Stimulated activated CD4-positive, alpha-beta T cell treated with anti-CD3 and anti-CD28 coated beads, Interleukin-15, amount 100 ng/mL, for 1 hour (primary cell): Measurements from ENCODE around the gene IL5.
"Not testable (repeated sequence)": the region's sequence is repeated elsewhere in the genome, so short reads cannot be mapped to it uniquely, and the experiment has no call there.

Source experiments
- DNase-seq, 2 donors: peaks; one replicate each; pipeline ENCODE4 v3.0.0-alpha.2; 2020; ENCODE audit warnings: low read depth in 1 of 2, low spot score in 1 of 2

The IL5 gene

GRCh38 chr5:132530946-132531345 is 12.4 kb downstream of the IL5 start:
- no peak for DNase-seq

DNA sequence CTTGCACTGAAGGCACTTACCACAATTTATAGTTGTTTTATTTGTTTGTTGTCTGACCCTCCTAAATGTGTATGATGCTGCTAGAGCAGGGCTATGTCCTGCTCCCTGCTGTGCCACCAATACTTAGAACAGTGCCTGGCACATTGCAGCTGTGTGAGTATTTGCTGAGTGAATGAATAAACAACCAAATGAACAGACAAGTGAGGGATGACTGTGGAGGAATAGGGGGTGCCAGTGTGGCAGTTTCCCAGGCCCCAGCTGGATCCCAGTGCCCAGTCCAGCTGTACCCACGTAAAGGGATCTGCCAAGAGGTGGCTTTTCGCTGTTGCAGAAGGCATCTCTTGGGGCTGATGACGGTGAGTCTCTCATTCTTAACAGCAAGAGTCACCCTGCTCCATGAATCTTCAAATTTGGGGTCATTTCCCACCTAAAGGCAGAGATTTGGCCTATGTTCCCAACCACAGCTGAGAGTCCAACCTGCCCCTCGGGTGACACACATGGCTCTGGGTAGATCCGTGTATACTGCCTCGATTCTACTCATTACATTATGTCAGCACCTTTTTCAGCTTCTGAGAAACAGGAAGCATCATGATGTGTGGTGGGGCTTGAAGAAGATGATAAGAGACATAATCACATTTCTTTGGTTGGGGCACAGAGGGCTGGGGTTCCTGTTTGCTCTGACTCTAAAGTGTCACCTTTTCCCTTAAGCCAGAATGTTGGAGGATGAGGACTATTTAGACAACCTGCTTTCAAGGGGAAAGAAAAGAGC is 14.3 kb downstream of the IL5 start:
- no peak for DNase-seq

- DNase-seq = no peak
These were observed 15.3 kb downstream of the IL5 start for GRCh38 chr5:132528021-132528420.

DNA sequence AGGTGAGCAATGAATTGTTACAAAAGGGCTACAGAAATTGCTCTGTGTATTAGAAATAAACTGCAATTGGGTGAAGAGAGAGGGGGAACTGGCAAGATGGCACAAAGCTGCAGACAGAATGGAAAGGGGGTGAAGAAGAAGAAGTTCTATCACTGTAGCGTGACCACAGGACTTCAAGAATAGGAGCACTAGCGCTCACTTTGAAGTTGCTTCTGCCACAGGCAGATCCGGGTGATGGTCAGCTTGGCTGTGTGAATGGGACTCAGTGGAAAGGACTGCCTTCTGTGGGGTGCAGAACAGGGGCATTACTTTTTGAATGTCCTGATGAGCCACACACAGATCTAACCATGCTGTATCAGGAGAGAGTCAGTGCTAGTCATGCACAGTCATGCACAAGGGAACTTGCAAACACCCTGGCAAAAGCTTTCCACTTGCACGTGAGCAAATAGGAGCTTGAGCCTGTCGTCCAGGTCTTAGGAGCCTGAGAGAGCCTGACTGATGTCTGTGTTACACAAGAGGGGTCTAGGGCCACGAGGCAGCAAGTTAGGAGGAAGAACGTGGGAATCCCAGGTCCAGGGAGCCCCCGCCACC is 16.3 kb downstream of the IL5 start:
- no peak for DNase-seq

GRCh38 chr5:132526290-132526973 is 16.9 kb downstream of the IL5 start:
- DNase-seq = no peak

GRCh38 chr5:132525299-132525724 is 18.0 kb downstream of the IL5 start:
- DNase-seq = no peak

- not testable (repeated sequence) for DNase-seq
These were observed 18.4 kb downstream of the IL5 start for GRCh38 chr5:132524877-132525276.

DNA sequence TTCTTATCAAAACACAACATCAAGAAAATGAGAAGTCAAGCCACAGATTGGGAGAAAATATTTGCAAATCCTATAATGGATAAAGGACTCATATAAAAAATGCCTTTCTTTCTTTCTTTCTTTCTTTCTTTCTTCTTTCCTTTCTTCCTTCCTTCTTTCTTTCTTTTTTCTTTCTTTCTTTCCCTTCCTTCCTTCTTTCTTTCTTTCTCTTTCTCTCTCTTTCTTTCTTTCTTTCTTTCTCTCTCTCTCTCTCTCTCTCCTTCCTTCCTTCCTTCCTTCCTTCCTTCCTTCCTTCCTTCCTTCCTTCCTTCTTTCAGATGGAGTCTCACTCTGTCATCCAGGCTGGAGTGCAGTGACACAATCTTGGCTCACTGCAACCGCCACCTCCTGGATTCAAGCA is 21.3 kb downstream of the IL5 start:
- not testable (repeated sequence) for DNase-seq

GRCh38 chr5:132513618-132514336 is 29.5 kb downstream of the IL5 start:
- not testable (repeated sequence) for DNase-seq

- DNase-seq = no peak
These were observed 33.2 kb downstream of the IL5 start for GRCh38 chr5:132510076-132510475.

- DNase-seq = no peak
These were observed 37.1 kb downstream of the IL5 start for GRCh38 chr5:132506094-132506692.

DNA sequence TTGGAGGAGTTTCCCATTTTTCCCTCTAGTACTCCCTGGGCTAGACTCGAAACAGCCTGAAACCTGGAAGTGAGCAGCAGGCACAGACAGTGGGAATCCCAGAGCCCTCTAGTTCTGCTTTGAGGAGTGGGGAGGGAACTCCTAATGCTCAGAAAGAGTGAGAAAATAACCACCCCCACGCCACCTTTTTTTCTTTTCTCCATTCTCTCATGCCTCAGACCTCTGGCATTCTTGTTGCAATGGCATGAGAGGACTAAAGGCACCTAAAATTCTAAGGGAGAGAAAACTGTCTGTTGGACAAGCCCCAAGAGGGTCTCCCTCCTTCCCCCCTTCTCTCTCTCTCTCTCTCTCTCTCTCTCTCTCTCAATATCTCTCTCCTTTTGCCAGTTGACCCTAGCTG is 37.7 kb downstream of the IL5 start:
- no peak for DNase-seq

DNA sequence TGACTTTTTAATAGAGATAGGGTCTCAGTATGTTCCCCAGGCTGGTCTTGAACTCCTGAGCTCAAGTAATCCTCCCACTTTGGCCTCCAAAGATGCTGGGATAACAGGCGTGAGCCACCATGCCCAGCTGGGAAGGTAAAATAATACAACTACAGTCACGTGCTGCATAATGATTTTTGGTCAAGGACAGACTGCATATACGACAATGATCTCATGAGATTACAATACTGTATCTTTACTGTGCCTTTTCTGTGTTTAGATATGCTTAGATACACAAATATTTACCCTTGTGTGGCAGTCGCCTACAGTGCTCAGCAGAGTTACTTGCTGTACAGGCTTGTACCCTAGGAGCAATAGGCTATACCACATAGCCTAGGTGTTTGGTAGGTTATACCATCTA is 38.6 kb downstream of the IL5 start:
- no peak for DNase-seq

- DNase-seq = no peak
These were observed 40.1 kb downstream of the IL5 start for GRCh38 chr5:132503244-132503643.

- DNase-seq = no peak
These were observed 41.1 kb downstream of the IL5 start for GRCh38 chr5:132501961-132502931.

DNA sequence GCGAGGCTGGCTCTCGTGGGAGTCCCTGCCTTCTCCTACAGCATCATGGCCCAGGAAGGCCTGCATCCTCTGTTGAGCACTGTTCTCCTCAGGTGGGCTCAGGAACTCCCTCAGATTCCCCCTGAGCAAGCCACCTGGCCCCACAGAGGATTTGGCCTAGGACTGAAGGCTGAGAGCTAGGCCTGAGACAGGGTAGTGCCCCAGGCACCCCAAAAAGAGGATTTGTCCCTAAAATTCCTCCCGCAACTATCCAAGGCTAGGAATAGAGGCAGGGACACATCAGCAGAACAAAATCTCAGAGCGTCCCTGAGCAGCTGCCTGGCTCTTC is 41.7 kb downstream of the IL5 start:
- no peak for DNase-seq

DNA sequence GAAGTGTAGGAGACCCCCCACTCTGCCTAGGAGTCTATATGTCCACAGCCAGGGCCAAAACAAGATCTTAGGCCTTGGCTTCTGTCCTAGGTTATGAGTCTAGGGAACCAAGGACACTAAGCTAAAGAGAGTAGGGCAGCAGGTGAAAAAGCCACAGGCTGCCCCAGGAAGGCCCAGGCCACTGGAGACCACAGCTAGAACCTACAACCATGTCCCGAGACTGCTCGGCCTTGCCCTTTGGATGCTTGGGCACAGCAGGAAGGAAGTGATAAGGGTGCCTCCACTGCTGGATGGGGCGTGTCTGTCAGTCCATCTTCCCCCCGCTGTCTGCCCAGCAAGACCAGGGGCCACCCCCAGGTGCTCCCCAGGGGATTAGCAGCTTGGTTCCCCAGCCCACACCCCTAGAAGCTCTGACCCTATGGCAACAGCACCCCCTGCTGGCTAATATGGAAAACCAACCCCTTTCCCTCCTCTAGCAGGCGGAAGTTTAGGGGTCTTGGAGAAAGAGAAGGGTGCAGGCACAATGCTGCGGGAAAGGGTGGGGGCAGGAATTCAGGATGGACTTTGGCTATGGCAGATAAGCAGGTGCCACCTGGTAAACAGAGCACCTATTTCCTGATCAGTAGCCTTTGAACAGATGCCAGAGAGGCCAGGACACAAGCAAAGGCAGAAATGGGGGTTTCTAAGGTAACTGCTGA is 42.2 kb downstream of the IL5 start:
- peak in 1 of 2 donors; percentile 54 for DNase-seq

DNA sequence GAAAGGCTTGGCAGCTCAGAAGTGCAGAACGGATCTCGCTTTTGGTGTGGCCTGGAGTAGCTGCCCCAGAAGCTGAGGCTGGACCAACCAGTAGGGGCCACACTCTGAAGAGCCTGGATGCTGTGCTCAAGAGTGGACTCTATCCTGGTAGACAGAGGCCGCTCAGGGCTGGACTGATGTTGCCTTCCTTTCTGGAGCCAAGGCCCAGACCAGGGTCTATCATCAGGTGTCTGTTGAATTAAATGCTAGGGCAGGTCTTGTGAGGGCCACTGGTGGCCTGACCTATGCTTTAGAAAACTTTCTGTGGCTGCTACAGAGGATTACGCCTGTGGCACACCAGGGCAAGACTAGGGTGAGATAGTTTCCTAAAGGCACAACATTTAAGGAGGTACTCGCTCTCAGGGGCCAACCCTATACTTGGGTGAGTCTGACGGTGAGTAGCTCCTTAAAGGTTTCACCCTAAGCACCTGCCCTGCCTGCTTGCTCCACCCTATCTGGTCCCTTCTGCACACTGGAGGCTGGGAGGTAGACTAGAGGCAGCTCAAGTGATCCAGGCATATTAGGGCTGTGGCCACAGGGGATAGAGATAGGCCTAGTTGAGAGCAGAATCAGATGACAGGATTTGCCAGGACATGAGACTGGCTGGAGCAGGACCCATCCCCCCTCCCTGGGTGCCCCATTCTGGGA is 42.9 kb downstream of the IL5 start:
- no peak for DNase-seq
